ENCODE data around the gene SFXN1.
"Not testable (repeated sequence)": the region's sequence is repeated elsewhere in the genome, so short reads cannot be mapped to it uniquely, and the experiment has no call there.

SFXN1 gene

DNA sequence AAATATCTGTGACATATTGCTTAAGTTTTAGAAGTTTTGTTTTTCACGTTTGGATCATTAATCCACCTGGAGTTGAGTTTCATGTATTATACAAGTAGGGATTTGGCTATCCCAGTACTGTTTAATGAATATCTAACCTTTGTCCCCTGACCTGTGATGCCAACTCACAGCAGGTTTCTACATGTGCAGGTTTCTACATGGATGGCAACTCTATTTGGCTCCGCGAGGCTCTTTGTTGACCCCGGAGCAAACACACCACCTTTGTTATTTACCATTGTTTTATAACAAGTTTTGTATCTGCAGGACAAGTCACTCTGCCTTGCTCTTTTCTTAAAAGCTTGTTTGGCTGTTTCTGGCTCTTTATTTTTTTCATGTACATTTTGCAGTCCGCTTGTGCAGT is 920 bp upstream of the SFXN1 start:
- peak overlapping the region; percentile 83 for H3K4me3 Mint-ChIP-seq
- peaks cover 30% of the 10 kb centered on the region for H3K4me1 Mint-ChIP-seq
- no peaks in the 10 kb centered on the region for H3K9me3 Mint-ChIP-seq
- H3K36me3 Mint-ChIP-seq: peaks cover 11% of the 10 kb centered on the region
- H3K27me3 Mint-ChIP-seq: peaks cover 12% of the 10 kb centered on the region
- no peak for ATAC-seq
- H3K27ac Mint-ChIP-seq: peak overlapping the region; percentile 89

DNA sequence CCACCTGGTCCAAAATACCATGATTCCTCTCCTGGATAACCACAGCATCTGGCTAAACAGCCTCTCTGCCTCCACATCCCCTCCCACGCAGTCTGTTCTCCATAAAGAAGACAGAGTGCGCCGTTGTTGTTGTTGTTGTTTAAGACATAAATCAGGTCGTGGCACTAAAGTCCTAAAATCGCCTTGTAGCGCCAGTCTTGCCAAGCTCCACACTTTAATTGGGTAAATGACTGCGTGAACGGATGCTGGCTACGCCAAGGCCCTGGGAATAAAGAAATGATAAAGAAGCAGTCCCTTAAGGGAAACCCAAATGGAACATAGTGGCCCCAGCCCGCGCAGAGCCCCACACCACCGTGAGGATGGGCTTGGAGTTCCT is 364 bp upstream of the SFXN1 start:
- Mint-ChIP-seq H3K36me3 (peaks cover 16% of the 10 kb centered on the region), H3K4me1 (peaks cover 30% of the 10 kb centered on the region), H3K9me3 (no peaks in the 10 kb centered on the region), H3K27ac (peak overlapping the region; percentile 89), H3K27me3 (peaks cover 12% of the 10 kb centered on the region), H3K4me3 (peak overlapping the region; percentile 83)
- ATAC-seq: no peak

- Mint-ChIP-seq H3K9me3 (no peaks in the 10 kb centered on the region), H3K27me3 (peaks cover 6% of the 10 kb centered on the region), H3K4me3 (peak overlapping the region; percentile 98), H3K36me3 (peaks cover 29% of the 10 kb centered on the region), H3K27ac (peak overlapping the region; percentile 89), H3K4me1 (peaks cover 37% of the 10 kb centered on the region)
- ATAC-seq: peak; percentile 6
These were observed 943 bp downstream of the SFXN1 start for GRCh38 chr5:175479125-175479881.

DNA sequence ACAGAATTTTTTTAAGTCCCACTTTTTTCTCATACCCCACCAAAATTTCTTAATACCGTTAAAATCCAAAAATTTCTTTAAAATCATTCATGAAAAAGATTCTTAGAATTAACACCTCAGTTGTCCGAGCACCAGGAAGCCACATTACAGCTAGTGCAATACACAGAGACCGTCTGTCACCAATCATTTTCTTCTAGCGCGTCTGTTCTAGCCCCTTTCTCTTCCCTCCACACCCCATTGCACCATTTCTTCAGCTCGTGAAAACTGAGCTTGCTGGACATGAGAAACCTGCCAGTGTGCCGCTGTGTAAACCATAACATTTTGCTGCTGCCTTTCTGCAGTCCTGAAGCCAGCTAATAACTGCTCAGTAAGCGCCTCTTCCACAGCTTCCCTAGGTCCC is 5.0 kb downstream of the SFXN1 start:
- no peak overlapping the region for H3K27ac Mint-ChIP-seq
- H3K4me1 Mint-ChIP-seq: peaks cover 41% of the 10 kb centered on the region
- H3K4me3 Mint-ChIP-seq: no peak overlapping the region
- no peaks in the 10 kb centered on the region for H3K27me3 Mint-ChIP-seq
- peaks cover 54% of the 10 kb centered on the region for H3K36me3 Mint-ChIP-seq
- ATAC-seq: no peak
- H3K9me3 Mint-ChIP-seq: no peaks in the 10 kb centered on the region

DNA sequence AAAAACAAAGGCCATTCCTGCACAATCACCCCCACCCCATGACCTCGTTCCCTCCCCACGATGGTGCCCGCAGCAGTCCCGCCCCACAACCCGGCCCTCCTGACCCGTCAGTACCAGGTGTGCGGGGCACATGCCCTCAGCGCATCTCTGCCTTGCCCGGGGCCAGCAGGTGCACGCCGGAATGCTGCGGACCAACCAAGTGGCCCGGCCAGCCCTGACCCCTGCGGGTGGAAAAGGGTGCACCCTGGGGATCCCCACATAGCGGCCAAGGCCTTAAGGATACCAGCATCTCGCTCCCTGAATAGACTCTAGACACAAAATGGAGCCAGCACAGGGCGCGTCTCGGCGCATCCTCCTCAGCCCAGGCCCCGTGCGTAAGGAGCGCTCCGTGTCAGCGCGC is 6.0 kb downstream of the SFXN1 start:
- H3K4me1 Mint-ChIP-seq: peaks cover 47% of the 10 kb centered on the region
- H3K9me3 Mint-ChIP-seq: no peaks in the 10 kb centered on the region

DNA sequence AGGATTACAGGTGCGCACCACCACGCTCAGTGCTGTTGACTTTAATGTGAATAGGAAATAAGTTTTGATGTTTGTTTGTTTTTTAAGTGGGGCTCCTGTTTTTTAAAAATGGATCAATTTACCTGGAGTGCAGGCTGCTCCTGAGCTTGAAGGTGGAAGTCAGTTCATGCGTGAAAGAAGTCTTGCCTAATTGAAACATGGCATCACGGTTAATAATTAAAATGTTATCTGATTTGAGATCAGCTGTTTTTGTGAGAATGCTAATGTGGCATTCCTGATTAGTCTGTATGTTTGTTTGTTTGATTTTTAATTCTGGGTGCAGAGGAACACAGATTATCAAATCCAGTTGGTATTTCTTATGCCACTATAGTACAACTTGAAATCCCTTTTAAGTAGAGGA is 6.5 kb downstream of the SFXN1 start:
- Mint-ChIP-seq H3K4me3 (no peak overlapping the region), H3K27ac (no peak overlapping the region), H3K9me3 (no peaks in the 10 kb centered on the region), H3K36me3 (peaks cover 61% of the 10 kb centered on the region), H3K27me3 (no peaks in the 10 kb centered on the region), H3K4me1 (peaks cover 46% of the 10 kb centered on the region)
- no peak for ATAC-seq

More for the DNA sequence above, 6.0 kb downstream of the SFXN1 start:
- ATAC-seq: no peak
- Mint-ChIP-seq H3K36me3 (peaks cover 61% of the 10 kb centered on the region), H3K27ac (no peak overlapping the region), H3K4me3 (no peak overlapping the region), H3K27me3 (no peaks in the 10 kb centered on the region)

- no peak overlapping the region for H3K27ac Mint-ChIP-seq
- no peaks in the 10 kb centered on the region for H3K27me3 Mint-ChIP-seq
- no peak overlapping the region for H3K4me3 Mint-ChIP-seq
- H3K9me3 Mint-ChIP-seq: no peaks in the 10 kb centered on the region
- ATAC-seq: no peak
- H3K36me3 Mint-ChIP-seq: peaks cover 57% of the 10 kb centered on the region
- H3K4me1 Mint-ChIP-seq: peaks cover 45% of the 10 kb centered on the region
These were observed 7.3 kb downstream of the SFXN1 start for GRCh38 chr5:175485631-175486030.

- Mint-ChIP-seq H3K9me3 (no peaks in the 10 kb centered on the region), H3K36me3 (peaks cover 54% of the 10 kb centered on the region), H3K4me3 (no peak overlapping the region), H3K4me1 (peaks cover 38% of the 10 kb centered on the region), H3K27ac (no peak overlapping the region), H3K27me3 (no peaks in the 10 kb centered on the region)
- ATAC-seq: no peak
These were observed 9.3 kb downstream of the SFXN1 start for GRCh38 chr5:175487514-175488222.

DNA sequence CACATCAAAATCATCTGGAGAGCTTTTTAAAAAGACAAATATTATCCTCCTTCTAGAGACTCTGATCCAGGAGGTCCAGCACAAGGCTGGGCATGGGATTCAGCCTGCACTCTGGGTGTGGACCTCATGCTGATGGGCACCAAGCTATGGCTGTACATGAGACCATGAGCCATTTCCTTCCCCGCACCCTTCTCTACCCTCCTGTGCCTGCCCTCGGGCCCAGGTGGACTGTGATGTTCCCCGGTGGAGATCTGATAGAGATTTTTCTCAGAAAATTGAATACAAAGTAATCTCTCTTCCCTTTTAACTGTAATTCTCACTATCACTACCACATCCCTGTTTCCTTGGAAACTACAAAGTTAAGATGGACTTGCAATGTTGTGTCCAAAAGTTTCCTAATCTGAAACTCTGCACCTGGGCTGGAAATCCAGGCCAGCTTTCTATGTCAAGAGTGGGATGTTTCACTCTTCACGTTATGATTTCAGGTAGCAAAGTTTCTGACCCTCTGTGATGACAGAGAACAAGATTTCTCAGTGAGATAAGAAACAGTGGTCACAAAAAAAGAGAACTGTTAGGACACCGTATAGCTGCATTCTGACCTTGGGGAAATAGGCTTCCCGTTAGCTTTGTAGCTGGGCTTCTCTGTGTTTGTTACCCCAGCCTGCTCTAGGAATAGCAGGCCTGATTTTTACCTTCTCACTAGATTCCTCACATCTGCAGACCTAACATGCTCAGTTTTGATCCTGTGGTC is 11.5 kb downstream of the SFXN1 start:
- Mint-ChIP-seq H3K4me3 (no peak overlapping the region), H3K4me1 (peaks cover 31% of the 10 kb centered on the region), H3K27me3 (no peaks in the 10 kb centered on the region), H3K36me3 (peaks cover 52% of the 10 kb centered on the region), H3K9me3 (no peaks in the 10 kb centered on the region), H3K27ac (no peak overlapping the region)
- no peak for ATAC-seq

DNA sequence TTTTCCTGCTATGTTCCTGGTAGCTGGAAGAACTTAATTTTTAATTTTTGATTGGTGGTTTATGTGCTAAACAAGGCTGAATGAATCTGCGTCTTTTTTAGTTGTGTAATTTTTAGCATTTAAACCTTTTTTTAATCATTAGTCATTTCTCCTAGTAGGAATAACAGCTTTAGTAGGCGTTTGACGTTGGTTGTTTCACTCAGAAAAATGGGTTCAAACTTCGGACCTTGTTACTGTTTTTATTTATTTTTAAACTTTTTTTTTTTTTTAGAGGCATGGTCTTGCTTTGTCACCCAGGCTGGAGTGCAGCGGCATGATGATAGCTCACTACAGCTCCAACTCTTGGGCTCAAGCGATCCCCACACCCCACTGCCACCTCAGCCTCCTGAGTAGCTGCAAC is 12.9 kb downstream of the SFXN1 start:
- ATAC-seq: no peak
- peaks cover 31% of the 10 kb centered on the region for H3K4me1 Mint-ChIP-seq
- no peaks in the 10 kb centered on the region for H3K9me3 Mint-ChIP-seq
- no peaks in the 10 kb centered on the region for H3K27me3 Mint-ChIP-seq
- H3K36me3 Mint-ChIP-seq: peaks cover 51% of the 10 kb centered on the region
- no peak overlapping the region for H3K27ac Mint-ChIP-seq
- no peak overlapping the region for H3K4me3 Mint-ChIP-seq

GRCh38 chr5:175493260-175493659 is 14.9 kb downstream of the SFXN1 start:
- ATAC-seq: no peak
- Mint-ChIP-seq H3K9me3 (no peaks in the 10 kb centered on the region), H3K27ac (no peak overlapping the region)

GRCh38 chr5:175493726-175494125 is 15.4 kb downstream of the SFXN1 start:
- H3K27ac Mint-ChIP-seq: no peak overlapping the region

More at GRCh38 chr5:175493260-175493659, 14.9 kb downstream of the SFXN1 start:
- Mint-ChIP-seq H3K27me3 (no peaks in the 10 kb centered on the region), H3K4me3 (no peak overlapping the region), H3K4me1 (peaks cover 21% of the 10 kb centered on the region), H3K36me3 (peaks cover 47% of the 10 kb centered on the region)

GRCh38 chr5:175494264-175495183 is 16.2 kb downstream of the SFXN1 start:
- Mint-ChIP-seq H3K27ac (no peak overlapping the region), H3K9me3 (no peaks in the 10 kb centered on the region), H3K36me3 (peaks cover 50% of the 10 kb centered on the region), H3K4me1 (peaks cover 10% of the 10 kb centered on the region), H3K4me3 (no peak overlapping the region), H3K27me3 (no peaks in the 10 kb centered on the region)
- ATAC-seq: no peak

More at GRCh38 chr5:175493726-175494125, 15.4 kb downstream of the SFXN1 start:
- Mint-ChIP-seq H3K27me3 (no peaks in the 10 kb centered on the region), H3K4me3 (no peak overlapping the region), H3K36me3 (peaks cover 46% of the 10 kb centered on the region), H3K4me1 (peaks cover 16% of the 10 kb centered on the region), H3K9me3 (no peaks in the 10 kb centered on the region)
- ATAC-seq: no peak

DNA sequence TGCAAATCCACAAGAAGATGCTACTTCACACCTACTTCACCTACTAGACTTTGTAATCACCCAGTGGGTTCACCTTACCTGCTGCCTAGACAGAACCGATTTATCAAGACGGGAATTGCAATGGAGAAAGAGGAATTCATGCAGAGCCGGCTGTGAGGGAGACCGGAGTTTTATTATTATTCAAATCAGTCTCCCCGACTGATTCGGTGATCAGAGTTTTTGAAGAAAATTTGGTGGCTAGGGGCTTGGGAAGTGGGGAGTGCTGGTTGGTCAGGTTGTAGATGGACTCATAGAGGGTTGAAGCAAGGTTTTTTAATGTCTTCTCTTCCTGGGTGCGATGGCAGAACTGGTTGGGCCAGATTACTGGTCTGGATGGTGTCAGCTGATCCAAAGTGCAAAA is 23.4 kb downstream of the SFXN1 start:
- H3K4me3 Mint-ChIP-seq: no peak overlapping the region
- no peak overlapping the region for H3K27ac Mint-ChIP-seq
- ATAC-seq: no peak
- H3K36me3 Mint-ChIP-seq: peaks cover 66% of the 10 kb centered on the region
- no peaks in the 10 kb centered on the region for H3K4me1 Mint-ChIP-seq
- no peaks in the 10 kb centered on the region for H3K27me3 Mint-ChIP-seq
- H3K9me3 Mint-ChIP-seq: no peaks in the 10 kb centered on the region

GRCh38 chr5:175507671-175508070 is 29.3 kb downstream of the SFXN1 start:
- H3K27ac Mint-ChIP-seq: not testable (repeated sequence)

More at GRCh38 chr5:175507671-175508070, 29.3 kb downstream of the SFXN1 start:
- H3K9me3 Mint-ChIP-seq, H3K27me3 Mint-ChIP-seq, H3K4me1 Mint-ChIP-seq, H3K4me3 Mint-ChIP-seq: not testable (repeated sequence)
- H3K36me3 Mint-ChIP-seq: peaks cover 53% of the 10 kb centered on the region
- peak; percentile 27 for ATAC-seq

Measured in stimulated activated memory B cell treated with anti-CD40 and anti-IgM and Interleukin-4, amounts not matched to agents 10 μg/mL and 1 μg/mL and 100 μg/mL, for 72 hours (primary cell).